Frontal cortex (tissue), 4 donors: ENCODE measurements around the gene PAX7. TPM values are rescaled to one million over a fixed set of nuclear protein-coding genes. Genes with fewer than 3 reads are reported as not detected.

Experiments
- DNase-seq, 2 donors: peaks; one replicate each; pipeline ENCODE4 v3.0.0; 2012; ENCODE audit warnings: low spot score in 2 of 2
- FAIRE-seq: peaks from 2 replicates; lab custom pipeline; 2012; peaks lifted over from hg19 to GRCh38; lab: Jason Lieb, UNC
- total RNA-seq: library from RNA; depleted of rRNA; stranded (reverse); fragments of >200 nt; gene quantifications from one replicate; pipeline ENCODE4 v1.2.3, GENCODE V29; 2014
- donor health status: control.
- donor health status: control.
- donor health status: control.

The PAX7 gene
- total RNA-seq, 1 donor from 2014 or later: under 0.01 TPM

DNA sequence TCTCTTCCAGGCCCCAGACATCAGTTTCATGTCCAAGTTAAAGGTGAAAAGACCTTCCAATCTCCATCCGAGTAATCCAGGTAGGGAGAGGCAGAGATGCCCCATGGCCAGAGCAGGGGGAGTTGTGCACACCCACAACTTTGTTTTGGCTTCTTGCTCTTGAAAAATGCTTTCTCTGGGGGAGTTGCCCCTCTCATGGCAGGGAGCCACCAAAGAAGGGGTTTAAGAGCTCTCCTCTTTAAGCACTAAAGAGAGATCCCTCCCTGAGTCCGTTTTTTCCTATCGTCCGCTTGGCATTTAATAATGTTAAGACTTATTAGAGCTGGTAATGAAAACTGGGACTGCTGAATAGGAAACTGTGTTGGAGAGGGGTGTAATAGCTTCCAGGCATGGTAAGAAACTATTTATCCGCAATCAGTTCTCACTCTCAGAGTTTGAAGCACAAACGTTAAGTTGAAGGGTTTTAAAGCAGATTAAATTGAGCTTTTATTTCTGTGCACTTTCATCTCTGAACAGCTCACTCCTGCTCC is 8.3 kb downstream of the PAX7 start:
- no peak for DNase-seq

DNA sequence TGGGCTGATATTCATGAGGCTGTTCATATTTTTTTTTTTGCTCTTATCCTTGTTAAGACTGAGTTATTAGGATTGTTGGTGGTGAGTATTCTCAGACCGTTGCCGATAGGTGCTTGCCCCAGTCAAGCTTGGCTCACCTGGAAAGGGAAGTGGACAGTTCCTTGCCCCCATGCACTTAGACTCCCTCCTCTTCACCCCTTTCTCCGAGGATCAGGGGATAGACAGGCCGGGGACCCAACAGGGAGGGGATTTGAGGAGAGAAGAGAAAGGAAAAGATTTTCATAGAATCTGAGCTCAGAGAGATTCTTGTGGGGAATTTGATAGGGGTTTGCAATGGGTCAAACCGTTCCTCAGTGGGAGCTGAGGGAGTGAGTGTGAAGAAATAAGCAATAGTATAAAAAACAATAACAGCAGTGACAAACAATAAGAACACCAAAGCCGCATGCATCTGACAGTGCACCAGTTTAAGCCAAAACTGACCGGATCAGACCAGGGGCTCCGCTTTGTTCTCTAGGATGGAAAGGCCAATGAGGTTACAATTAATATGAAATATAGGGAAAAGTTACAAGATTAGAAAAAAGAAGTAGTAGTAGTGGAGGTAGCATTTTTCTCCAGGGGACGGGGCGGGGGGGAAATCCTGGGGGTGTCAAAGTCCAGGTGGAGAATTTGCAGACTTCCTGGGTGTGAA is 8.9 kb downstream of the PAX7 start:
- DNase-seq (no peak), FAIRE-seq (no peak)

More for the DNA sequence above, 8.3 kb downstream of the PAX7 start:
- FAIRE-seq: no peak

DNA sequence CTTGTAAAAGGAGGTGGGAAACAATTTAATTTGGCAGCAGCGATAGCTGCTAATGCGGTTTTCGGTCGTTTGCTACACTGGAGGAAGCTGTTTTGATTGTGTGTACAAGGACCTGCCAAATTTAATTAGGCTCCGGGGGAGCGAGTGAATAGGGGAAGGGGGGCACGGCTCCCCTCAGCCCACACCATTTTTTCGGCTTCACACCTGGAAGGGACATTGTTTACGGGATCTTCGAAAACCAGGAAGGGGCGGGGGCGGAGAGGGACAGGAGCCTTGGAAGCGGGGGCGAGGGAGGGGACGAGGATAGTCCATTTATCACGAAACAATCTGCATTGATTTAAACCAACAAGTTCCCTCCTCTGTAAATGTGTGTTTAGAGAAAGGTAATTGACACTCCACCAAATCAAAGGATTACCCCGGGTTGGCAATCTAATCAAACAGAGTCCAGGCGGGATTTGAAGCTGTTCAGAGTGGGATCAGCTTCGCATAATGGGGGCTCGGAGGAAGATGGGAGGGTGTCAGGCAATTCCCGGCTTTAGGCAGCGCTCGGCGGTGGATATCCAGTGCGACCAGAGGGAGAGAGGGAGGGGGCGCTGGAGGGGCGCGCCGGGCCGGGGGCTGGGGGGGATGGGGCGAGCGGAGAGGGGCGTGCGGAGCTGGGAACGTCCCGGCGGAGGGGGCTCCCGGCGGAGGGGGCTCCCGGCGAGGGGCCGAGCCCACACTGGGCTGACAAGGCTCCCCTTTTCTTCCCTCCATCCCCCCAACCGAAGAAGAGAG is 9.8 kb downstream of the PAX7 start:
- no peak for DNase-seq
- FAIRE-seq: no peak

DNA sequence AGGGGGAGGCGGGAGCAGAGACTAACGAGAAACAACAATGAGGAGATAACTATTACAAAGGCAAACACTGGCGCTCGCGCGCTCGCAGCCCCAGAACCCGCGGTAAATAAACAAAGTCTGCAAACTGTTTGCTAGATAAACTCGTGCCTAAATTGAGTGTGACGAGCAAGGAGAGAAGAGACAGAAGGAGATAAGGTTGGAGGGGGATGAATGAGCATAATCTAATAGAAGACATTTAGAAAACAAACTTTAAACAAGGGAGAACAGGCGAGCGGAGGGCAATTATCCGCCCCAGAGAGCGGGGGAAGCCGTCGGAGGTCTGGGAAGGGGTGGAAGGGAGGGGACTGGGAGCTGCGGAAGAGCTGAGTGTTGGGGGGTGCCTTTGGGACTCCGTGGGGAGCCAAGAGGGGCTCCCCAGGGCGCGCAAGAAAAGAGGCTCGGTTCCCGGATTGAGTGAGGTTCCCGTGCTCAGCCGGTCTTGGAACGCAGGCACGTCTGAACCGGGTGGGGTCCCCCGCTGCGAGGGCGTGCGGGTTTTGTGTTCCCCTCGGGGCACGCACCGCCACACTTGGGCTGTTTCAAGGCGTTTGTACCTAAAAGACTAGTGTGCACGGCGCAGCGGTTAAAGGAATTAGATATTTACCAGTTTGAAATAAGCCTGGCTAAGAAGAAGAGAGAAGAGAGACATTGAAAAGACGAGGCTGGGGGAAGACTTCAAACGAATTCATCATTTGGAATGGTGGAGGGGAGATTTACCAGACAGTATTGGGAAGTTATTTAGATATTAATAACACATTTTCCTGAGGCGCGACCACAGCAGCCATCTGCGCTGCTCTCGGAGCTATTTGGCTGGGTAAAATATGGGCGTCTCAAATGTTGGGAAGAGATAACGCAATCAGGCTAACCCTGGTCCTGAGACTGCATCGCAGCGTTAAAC is 10.6 kb downstream of the PAX7 start:
- no peak for DNase-seq
- no peak for FAIRE-seq

DNA sequence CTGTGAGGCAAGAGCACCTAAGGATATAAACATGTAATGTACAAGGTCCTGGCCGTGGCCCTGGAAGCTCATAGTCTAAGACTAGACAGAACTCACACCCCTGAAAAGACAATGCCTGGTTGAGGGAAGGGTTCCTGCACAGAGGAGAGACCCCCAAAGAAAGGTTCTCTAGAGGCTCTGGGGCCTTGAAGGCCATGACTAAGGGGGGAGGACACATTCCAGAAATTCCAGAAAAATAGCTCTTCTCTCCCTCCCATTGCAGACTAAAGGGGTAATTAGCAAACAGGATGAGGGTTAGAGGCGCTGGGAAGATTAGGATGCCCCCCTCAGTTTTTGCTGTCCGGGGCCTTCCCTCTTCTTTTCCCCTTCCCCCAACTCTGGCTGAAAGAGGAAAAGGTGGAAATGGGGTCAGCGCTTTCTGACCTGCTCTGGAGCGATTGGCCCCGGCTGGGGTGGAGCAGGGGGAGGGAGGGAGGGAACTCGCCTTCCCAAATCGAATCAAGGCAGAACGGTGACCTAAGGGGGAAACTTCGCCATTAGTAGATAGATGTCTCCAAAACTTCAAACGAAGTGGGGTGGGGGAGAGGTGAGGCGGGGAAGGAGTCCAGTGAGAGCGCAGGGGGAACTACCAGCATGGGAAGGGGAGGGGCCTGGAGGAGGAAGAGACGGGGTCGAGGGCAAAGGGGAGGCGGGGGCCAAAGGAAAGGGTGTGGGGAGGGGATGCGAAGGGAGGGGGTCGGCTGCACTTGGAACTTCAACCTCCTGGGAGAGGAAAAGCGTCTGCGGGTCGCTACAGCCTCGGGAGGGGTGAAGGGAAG is 11.8 kb downstream of the PAX7 start:
- DNase-seq (no peak), FAIRE-seq (no peak)

DNA sequence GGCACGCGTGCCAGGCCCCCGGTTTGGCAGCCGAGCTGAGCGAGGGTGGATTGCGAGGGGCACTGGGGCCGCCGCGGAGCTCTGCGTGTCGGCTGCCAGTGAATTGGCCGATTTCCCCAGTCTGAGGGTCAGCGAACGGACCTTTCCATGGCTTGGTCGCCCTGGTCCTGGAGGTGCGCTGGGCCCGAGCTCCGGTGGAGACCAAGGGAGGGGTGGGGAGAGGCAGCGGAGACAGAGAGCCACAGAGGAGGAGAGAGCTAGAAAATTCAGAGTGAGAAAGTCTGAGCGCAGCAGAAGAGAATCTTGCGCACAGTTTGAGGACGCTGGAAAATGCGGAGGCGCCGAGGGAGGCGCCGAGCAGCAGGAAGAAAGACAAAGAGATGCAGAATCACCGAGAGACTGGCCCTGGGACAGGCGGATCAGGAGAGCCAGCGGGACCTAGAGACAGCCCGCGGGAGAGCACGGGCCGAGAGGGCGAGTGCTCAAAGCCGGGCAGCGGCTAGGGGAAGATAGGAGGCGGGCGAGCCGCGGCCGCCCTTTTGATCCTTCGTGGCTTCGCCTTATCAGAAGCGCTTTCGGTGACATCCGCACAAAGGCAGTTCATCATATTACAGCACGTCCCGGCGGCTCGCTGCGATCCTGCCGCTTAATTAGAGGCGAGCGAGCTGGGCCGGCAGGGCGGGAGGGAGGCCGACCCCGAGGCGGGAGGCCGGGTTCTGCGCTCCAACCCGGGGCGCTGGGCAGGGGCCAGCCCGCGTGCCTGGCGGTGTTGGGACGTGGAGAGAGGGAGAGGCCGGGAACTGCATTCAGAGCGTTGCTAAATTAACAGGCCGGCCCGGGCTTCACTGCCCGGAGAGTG is 12.7 kb downstream of the PAX7 start:
- no peak for DNase-seq
- no peak for FAIRE-seq

DNA sequence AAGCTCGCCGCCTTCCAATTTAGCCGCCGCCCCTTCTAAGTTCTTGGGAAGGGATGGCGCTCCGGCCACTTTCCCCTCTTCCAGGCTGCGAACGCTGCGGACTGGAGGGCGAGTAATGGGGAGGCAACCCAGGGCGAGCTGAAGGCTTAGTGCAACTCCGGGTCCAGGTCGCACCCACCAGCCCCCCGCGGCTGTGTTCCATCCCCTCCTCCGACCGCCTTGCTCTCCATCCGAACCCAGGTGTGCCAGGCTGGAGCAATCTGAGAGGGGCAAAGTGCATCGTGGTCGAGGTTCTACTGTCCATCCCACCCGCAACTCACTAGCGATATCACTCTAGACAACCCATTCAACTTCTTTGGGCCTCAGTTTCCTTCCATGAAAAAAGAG is 13.4 kb downstream of the PAX7 start:
- FAIRE-seq (no peak), DNase-seq (no peak)

DNA sequence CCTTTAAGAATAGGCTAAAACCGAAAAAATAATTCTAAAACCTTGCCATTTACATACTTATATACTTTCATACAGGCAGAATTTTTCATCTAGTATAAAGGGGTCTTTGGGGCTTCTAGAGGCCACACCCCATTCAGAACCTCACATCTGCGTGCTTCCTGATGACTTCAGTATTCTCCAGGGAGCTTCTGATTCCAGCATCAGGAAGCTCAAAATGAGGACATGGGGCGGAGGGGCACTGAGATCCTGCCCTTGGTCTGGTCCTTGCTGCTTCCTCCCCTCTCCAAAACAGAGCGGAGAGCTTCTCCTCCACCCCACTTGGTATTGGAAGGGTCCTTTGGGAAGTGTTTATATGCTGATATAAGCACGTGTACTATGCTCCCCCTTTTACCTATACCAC is 13.8 kb downstream of the PAX7 start:
- FAIRE-seq (no peak), DNase-seq (no peak)

DNA sequence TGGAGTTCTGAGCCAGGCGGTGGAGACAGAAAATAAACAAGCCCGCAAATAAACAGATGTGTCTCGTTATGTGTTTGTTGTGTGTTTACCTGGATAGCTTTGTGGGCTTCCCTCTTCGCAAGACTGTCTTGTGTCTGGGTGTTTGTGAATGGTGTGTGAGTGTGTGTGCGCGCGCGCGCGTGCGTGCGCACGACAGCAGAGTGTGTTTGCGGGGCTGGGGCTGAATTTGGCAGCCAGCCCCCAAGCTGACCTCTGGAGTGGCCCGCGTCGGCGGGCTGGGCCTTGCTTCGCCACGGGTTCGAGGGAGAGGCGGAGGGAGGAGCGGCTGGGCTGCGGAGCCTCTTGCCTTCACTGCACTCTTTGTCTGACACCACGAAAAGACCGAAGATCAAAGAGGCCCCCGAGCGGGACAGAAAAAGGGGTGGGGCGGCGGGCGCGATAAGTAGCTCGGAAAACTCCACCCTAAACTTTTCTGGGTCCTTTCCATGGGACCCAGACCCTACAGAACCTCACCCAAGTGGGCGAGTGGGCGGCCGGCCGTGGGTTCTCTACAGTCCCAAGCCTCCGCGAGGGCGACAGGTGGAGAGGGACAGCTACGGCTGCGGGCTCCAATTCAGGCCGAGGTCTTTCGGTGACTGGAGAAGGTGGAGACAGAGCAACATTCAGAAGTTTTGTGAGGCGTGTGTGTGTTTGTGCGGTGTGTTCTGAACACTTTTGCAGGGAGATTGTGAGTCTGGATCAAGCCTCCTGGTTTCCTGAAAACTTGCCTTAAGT is 14.5 kb downstream of the PAX7 start:
- FAIRE-seq (no peak), DNase-seq (no peak)

DNA sequence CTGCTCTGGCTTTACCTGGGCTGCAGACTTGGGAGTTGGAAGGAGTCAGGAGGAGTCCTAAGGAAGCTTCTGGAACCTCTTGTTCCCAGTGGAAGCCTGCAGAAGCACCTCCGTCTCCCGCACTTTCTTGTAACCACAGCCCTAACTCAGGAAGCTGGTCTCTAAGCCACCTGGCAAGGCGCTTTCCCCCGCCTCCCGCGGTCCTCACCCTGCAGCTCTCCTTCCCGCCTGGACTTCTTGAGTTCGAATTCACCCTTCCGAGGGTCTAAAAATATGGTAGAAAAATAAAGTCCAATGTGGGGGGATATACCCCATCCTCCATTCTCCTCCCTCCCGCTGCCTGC is 15.1 kb downstream of the PAX7 start:
- FAIRE-seq: no peak

DNA sequence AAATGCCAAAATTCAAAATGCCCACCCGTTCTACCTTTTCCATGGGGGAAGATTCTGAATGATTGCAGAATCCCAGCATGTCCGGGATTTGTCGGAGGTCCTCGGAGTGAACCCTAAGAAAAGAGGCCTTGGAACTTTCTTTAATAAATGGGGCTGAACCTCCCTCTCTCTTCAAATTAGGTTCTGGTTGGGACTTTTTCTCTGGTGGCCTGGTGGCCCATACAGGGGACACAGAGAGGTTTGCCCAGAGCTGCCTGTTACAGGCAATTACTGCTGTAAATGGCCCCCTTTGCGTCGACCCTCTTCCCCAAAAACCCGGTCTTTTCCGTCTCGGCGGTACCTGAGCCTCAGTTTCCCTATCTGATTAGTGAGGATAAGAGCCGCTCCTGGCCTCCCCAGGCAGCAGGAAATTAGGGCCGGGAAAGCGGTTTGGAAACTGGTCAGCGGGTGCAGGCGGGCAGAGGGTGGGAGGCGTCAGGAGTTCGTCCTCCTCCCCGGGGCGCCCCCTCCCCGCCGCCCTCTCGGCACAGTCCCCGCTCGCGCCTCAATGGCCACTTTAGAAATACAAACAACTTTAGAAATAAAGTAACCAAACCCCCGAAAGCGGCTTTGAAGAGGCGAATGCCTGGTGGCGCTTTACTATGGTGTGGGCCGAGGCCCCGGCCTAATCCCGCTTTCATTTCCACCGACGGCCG is 15.6 kb downstream of the PAX7 start:
- DNase-seq (no peak), FAIRE-seq (no peak)

More for the DNA sequence above, 15.1 kb downstream of the PAX7 start:
- DNase-seq: no peak

DNA sequence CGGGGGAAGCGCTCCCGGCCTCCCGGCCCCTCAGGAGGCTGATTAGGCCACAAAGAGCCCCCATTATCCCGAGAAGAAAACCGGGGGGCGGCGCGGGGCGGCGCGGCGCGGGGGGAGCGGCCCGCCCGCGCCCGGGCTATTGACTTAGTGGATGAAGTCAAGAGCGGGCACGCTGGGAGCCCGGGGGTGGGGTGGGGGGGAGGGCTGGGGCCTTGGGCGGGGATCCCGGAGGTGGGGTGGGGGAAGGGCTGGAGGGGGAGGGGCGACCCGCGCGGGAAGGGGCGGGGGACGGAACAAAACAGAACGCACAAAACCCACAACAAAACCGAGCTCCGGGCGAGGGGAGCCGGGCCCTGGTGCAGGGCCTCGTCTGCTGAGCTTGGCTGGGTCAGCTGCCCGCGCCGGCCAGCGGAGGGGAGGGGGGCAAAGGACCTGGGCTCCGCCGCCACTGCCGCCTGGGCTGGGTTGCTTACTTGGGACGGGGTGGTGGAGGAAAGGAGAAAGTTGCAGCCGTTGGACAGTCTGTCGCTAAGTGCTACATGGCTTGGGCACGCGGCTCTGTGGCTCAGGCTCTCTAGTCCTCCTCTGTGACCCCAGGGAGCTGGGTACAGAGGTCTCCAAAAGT is 16.3 kb downstream of the PAX7 start:
- no peak for DNase-seq

DNA sequence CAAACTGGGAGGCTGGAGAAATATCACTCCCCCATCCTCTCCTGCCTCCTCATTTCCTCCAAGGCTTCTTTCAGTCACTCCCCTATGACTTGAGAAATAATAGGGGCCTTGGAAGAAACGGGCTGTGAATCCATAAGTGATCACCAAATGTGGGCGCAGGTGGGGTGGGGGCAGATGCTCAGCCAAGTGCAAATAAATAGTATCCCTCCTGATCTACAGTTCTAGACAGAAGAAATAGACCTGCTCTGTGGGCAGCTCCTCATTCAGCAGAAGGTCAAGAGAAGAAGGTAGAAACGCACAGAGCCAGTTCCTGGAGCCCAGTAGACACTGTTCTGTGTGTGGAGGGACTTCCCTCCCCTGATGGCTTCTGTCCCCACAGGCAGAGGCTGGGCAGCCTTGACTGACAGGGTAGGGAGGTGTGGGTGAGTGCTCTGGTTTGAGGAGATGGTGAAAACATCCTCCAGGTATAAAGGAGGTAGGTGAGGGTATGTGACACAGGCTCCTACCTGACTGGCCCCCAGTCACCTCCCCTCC is 17.1 kb downstream of the PAX7 start:
- FAIRE-seq: no peak

More for the DNA sequence above, 16.3 kb downstream of the PAX7 start:
- FAIRE-seq: no peak

DNA sequence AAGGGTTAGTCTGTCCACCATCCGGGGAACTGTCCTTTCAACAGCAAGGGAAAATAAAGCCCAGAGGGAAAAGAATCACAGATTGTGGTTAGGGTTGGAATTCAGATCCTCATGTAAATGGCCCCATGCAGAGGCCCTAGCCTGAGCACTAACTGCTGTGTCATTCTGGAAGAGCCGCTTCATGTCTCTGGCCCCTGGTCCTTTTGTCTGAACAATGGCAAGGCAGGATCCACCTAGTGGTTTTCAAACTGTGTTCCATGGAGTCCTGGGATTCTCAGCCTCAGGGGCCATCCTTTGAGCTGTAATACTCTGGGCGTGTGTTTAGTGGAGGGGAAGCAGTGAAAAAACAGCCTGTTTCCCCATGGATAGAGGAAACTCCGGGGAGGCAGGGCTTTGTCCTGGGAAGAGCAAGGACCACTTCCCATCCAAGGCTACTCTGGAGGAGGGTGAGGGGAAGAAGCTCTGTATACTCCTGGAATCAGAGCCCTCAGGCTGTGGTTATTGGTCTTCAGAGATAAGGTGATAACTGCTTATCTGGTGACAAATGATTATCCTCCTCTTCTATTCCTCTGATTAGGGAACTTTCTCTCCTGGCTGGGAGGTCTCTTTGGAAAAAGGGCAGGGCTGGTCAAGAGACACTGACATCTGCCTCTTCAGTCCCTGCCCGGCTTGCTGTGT is 19.2 kb downstream of the PAX7 start:
- no peak for FAIRE-seq
- no peak for DNase-seq

More for the DNA sequence above, 17.1 kb downstream of the PAX7 start:
- DNase-seq: no peak

DNA sequence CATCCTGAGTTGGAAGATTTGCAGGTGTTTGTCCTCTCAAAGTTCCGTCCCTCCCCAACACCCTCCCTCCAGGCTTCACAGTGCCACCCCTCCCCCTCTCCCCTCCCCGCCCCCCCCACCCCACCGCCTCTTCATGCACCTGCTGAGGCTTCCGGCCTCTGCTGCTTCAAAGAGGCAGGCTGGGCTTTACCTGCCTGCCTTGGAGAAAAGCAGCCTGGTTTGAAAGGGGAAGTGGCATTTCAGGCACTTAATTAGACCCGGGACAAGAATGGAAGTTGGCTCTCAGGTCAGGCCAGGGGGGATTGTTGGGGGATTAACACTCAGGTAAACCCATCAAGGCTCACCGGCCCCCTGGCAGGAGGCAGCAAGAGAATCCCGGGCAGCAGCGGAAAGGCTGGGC is 21.1 kb downstream of the PAX7 start:
- FAIRE-seq: no peak
- DNase-seq: no peak

DNA sequence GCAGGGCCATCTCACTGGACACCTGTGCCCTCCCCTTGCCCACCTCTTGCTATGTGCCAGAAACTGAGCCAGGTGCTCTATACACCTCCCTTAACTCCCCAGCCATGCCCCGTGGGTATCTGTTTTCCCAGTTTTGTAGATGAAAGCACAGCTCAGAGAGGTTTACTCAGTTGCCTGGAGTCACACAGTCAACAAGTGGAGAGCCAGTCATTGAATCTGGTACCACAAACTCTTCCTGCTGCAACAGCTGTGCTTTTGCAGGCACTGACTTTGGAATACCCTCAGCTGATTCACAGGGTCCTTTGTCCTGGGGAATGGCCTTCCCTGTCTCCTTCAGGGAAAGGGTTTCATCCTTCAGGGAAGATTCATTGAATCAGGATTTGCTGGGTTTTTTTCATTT is 22.1 kb downstream of the PAX7 start:
- DNase-seq: no peak
- no peak for FAIRE-seq
